ENCODE data around the gene NOP58.
"Not testable (repeated sequence)": the region's sequence is repeated elsewhere in the genome, so short reads cannot be mapped to it uniquely, and the experiment has no call there.

NOP58 gene

GRCh38 chr2:202311823-202312388 lies 46.3 kb downstream of the NOP58 start:
- DNase-seq = no peak

GRCh38 chr2:202314116-202314515 lies 48.6 kb downstream of the NOP58 start:
- no peak for DNase-seq

- DNase-seq = no peak
Measured at GRCh38 chr2:202317080-202317857, 51.7 kb downstream of the NOP58 start.

- not testable (repeated sequence) for DNase-seq
Measured at GRCh38 chr2:202320362-202320761, 54.8 kb downstream of the NOP58 start.

GRCh38 chr2:202322435-202322834 lies 56.9 kb downstream of the NOP58 start:
- DNase-seq = no peak

DNA sequence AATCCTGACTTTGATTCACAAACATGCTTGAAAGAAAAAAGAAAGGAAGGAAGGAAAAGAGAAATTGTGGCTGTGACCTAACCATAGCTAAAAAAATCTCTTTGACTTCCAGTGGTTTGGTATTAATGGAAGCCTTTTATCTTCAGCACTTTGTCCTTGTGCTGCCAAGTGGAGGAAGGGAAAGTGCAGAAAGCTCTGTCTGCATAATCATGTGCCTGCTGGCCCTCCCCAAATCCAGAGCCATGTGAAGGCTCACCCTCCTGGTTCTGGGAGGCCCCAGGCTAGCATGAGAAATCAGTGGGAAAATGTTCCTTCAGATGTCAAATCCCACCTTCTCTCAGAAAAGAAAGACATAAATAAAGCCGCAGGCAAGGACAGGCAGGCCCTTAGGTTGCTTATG lies 62.3 kb downstream of the NOP58 start:
- DNase-seq = no peak

DNA sequence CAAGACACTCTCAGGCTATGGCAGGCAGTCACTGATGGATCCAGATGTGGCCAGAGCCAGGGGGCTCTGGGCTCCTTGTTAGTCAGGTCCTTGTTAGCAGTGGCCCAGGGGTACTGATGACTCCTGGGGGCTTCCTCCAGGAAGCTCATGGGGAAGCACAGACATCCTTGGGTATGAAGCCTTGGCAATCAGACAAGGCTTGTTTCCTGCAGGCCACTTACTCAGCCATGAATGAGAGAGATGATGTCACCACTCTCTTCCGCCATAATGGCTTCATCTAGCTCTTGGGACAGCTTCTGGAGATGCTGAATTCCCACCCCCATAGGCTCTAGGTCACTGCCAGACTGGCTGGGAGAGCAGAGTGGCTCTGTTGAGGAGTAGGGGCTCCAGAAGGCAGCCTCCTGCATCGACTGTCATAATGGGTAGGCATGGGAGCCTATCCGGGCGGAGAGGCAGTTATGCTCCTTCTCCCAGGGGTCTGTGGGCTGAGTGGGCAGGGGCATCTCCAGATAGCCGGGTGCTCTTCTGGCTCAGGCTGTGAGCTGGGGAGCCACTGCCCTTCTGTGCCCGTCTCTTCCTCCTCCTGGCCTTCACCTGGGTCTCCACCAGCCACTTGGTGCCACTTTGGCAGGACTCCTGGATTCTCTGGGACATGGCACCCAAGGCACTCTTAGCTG lies 70.4 kb downstream of the NOP58 start:
- no peak for DNase-seq

DNA sequence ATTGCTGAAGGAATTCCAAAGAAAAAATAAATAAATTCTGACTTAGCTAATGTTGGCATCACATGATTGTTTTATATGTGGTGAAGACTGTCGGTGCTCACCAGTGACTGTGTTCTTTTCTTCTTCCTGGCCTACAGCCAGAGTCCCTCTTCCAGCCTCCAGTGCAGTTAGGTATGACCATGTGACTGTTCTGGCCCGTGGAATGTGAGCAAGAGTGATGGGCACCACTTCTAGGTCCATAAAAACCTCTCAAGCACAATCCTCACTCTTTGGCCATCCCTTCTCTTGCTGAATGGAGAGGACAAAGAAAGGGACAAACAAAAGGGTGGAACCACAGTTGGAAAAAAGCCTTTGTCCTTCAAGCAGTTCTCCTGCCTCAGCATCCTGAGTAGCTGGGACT lies 71.6 kb downstream of the NOP58 start:
- no peak for DNase-seq

- no peak for DNase-seq
Measured at GRCh38 chr2:202337706-202338346, 72.3 kb downstream of the NOP58 start.

DNA sequence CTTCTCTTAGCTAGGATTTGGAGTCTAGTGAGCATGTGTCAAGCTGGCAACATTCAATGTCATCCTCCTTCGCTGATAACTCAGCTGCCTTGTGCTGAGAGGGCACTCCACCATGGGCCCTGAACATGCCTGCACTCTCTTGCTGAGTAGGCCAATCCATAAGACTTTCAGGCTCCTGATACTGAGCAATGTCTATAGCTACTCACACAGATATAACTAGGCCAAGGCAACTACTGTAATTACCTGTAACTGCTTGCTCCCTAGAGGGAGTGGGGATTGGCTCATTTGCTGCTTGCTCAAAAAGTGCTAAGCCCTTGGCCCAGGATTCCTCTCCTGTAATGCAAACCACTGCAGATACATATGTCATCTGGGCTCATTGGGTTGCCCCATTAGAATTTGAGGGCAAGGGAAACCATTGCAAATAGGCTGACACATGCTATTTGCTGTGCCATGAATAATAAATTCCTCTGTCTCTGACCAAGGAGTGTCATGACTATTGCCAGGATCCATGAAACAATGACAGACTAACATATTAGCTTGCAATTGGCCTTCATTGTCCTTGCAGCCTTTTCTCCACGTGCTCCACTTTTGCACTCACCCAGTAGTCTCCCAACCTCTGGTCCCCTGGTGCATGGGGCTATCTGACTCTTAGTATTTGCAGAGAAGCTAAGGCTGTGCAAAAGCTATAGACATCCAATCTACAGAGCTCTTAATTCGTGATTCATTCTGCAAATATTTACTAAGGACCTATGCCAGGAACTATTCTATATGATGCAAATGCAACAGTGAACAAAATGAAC lies 73.7 kb downstream of the NOP58 start:
- DNase-seq = no peak

GRCh38 chr2:202344178-202344577 lies 78.6 kb downstream of the NOP58 start:
- DNase-seq = no peak

DNA sequence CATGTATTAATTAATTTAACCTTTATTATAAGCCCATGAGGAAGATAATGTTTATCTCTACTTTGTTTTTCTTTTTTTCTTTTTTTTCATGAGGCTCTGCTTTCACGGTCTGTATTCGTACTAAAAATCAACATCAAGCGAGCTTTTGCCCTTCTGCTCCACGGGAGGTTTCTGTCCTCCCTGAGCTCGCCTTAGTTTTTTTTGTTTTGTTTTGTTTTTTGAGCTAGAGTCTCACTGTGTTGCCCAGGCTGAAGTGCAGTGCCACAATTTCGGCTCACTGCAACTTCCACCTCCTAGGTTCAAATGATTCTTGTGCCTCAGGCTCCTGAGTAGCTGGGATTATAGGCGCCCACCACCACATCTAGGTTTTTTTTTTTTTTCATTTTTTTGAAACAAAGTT lies 80.6 kb downstream of the NOP58 start:
- DNase-seq = no peak

Data from activated CD4-positive, alpha-beta T cell treated with anti-CD3 and anti-CD28 coated beads for 4 hours (primary cell).